ENCODE measurements around the gene AGMAT.

Gene AGMAT

DNA sequence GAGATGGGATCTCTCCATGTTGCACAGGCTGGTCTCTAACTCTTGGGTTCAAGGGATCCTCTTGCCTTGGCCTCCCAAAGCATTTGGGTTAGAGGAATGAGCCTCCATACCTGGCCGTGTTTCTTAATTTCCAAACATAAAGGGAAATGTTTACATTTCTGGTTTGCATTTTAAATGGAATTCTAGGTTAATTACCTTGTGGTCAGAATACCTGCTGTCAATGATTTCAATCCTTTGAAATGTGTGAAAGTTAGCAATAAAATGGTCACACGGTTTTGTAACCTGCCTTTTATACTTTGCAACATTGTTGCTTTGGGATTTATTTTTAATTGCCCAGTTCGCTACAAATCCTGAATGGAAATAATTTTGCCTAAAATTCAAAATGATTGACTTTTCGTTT is 26.3 kb downstream of the AGMAT start:
- no peak for FAIRE-seq

DNA sequence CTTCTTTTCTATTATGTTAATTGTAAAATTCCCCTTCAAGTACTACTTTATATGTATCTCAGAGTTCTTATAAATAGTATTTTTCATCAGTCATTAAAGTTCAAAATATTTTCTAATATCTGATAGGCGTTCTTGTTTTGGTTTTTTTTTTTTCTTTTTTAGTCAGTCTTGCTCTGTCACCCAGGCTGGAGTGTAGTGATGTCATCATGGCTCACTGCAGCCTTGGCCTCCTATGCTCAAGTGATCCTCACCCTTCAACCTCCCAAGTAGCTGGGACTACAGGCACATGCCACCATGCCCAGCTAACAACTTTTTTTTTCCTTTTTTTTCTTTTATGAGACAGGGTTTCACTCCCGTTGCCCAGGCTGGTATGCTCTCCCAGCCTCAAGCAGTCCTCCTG is 27.3 kb downstream of the AGMAT start:
- FAIRE-seq: peak; percentile 69

- no peak for FAIRE-seq
These were observed 27.8 kb downstream of the AGMAT start for GRCh38 chr1:15557008-15557407.

DNA sequence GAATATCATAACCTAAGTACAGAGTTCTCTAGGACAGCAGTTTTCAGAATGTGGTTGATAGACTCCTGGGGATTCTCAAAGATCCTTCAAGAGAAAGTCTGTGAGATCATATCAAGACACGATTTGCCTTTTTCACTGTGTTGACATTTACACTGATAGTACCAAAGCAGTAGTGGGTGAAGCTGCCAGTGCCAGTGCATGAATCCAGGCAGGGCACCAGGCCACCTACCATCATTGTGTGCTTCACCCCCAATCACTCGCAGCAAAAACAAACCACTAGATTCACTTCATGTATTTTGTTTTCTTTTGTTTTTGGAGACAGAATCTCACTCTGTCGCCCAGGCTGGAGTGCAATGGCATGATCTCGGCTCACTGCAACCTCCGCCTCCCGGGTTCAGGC is 34.3 kb downstream of the AGMAT start:
- no peak for FAIRE-seq

GRCh38 chr1:15546641-15547040 is 38.2 kb downstream of the AGMAT start:
- no peak for FAIRE-seq

DNA sequence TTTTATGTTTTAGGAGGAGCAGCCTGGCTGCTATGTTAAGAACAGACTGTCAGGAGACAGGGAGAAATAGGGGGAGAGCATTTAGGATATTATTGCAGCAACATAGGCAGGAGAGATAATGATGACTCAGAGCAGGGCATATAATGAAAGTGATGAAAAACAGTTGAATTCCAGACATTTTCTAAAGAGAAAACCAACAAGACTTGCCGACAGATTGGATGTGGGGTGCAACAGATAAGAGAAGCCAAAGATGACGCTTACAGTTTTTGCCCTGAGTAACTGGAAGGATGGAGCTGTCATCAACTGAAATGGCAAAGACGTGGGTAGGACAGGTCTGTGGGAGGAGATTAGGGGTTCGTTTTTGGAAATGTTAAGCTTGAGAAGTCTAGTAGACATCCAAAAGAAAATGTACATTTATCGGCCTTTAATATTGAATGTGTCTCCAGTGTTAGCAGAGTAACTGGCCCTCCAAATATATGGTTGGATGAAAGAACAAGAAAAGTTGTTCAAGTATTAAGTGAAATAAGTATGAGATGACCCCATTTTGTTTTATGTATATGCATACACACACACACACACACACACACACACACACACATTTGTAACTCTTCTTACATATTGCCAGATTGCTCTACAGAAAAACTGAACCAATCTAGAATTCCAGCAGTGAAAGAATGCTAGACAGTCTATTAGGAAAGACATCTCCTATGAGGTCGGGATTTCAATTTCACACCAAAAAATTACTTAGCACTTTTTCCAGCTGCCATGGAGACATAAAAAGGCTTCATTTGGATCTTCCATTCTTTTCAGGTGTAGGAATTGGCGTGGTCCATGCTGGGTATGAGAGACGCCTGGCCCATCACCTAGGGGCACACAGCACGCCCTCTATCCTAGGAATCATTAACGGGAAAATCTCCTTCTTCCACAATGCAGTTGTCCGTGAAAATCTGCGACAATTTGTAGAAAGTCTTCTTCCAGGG is 41.0 kb downstream of the AGMAT start:
- no peak for FAIRE-seq

GRCh38 chr1:15543251-15543588 is 41.6 kb downstream of the AGMAT start:
- FAIRE-seq: no peak

DNA sequence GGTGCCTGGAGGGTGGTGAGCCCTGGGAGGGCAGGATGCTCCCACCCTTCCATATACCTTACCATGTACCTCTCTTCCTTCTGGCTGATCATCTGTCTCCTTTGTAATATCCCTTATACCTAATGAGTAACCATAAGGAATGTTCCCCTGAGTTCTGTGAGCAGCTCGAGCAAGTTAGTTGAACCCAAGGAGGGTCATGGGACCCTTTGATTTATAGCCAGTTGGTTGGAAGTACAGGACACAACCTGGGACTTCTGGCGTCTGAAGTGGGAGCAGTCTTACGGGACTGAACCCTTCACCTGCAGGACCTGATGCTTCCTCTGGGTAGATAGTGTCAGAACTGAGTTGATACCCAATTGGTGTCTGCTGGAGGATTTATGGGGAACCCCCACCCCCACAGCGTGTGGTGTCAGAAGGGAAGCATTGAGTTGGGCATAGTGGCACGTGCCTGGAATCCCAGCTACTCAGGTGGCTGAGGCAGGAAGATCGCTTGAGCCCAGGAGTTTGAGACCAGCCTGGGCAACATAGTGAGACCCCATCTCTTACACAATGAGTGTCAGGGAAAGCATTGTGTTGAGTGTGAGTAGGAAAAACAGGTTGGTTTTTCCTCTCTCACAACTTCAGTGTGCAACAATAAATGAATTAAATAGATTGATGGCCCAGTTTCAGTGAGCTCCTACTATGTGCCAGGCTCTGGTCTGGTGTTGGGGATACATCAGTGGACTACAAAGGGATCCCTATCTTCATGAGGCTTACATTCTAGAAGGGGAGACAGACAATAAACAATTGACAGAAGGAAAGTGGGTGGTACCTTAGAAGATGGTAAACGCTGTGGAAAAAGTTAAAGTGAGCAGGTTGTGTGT is 42.2 kb downstream of the AGMAT start:
- FAIRE-seq: no peak

- no peak for FAIRE-seq
These were observed 43.5 kb downstream of the AGMAT start for GRCh38 chr1:15541231-15541792.

GRCh38 chr1:15540186-15540585 is 44.7 kb downstream of the AGMAT start:
- no peak for FAIRE-seq

GRCh38 chr1:15538771-15539170 is 46.1 kb downstream of the AGMAT start:
- FAIRE-seq: no peak

DNA sequence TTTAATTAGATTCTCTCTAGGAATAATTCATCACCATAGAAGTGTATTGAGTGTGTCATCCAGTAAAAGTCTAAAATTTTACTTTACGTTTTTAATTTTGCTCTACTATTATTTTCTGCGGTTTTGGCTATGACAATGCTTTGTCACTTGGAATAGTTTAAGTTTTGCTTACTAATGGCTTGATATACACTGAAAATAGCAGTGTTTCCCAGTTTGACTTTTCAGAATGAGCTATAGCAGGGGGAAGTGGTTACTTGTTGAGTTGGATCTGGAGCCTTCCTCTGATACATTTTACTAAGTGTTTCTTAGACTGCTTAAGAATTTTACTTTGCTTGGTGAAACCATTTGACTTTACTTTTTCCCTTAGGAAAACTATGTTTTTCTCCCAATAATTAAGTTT is 53.2 kb downstream of the AGMAT start:
- FAIRE-seq: no peak

DNA sequence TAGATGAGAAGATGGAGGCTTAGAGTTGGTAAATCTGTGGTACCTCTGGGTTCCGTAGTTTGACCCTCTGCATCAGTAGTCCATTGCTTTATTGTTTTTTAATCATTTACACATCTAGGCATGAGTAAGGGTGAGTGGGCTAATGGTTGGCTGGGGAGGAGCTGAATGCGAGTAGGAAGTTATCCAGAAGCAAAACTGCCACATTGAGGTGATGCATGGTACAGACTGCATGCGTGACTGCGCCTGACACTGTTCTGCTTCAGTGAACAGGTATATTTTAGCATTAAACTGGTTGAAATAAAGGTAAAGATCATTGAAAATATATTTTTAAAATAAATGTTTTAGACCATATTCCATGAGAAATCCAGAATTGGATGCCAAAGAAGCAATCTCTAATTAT is 53.8 kb downstream of the AGMAT start:
- no peak for FAIRE-seq

GRCh38 chr1:15526490-15527339 is 58.1 kb downstream of the AGMAT start, which contains the start of gene DNAJC16:
Gene DNAJC16, plus strand, starts transcription at chr1:15526848. Its CDS starts 2,258 bp downstream, at chr1:15529106.
- FAIRE-seq: peak; percentile 99

GRCh38 chr1:15526021-15526489 is 58.8 kb downstream of the AGMAT start:
- FAIRE-seq: no peak

DNA sequence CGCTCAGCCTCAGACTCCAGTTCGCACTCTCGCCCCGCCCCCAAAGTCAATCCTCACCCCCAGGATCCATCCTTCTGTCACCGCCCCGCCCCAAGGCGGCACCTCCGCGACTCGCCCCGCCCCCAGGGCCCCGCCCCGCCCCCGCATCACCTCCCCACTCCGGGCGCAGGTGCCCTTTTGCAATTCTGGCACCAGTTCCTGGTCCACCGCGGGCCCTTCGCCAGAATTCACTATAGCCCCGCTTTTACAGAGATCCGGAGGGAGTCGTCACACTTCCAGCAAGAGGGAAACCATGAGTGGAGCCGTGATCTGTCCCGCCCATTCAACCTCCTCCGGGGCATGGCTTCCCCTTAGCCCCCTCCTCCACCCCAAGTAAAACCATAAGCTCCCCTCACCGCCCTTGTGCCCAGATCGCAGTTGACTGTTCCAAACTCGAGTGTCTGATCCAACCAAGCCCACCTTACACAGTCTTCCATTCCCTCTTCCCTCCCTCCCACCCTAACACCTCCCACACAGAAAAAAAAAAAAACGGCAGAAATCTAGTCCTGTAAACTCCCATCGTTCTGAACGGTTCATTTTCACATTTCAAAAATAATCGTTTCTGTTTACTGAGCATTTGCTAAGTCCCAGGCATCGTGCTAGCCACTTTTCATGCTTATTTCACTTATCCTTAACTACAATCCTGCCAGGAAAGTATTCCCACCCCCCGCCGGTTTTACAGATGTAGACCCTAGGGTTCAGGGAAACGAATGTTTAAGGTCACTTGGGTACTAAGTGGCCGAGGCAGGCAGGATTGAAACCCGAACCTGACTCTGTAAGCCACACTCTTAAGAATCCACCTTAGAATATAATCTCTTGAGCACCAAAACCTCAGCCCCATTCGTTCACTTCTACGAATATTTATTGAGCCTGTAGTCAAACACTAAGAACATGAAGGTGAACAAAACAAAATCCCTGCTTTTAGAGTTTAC is 59.5 kb downstream of the AGMAT start:
- FAIRE-seq: peak; percentile 43

DNA sequence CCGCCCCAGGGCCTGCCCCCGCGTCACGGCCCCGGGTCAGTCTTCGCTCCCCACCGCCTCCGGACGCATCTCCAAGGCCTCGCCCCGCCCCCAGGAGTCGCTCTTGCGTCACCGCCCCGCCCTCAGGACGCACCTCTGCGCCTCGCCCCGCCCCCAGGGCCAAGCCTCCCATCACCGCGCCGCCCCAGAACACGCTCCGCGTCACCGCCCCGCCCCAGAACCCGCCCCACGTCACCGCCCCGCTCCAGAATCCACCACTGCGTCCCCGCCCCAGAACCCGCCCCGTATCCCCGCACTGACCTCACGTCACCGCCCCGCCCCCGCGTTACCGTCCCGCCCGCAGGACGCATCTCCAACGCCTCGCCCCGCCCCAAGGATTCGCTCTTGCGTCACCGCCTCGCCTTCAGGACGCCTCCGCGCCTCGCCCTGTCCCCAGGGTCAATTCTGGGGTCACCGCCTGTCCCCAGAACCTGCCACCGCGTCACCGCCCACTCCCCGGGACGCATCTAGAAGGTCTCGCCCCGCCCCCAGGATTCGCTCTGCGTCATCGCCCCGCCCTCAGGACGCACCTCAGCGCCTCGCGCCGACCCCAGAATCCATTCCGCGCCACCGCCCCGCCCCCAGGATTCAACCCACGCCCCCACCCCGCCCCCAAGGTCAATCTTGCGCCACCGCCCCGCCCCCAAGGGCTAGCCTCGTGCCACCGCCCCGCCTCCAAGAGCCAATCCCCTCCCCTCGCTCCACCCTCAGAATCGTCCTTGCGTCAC is 60.4 kb downstream of the AGMAT start:
- FAIRE-seq: no peak

DNA sequence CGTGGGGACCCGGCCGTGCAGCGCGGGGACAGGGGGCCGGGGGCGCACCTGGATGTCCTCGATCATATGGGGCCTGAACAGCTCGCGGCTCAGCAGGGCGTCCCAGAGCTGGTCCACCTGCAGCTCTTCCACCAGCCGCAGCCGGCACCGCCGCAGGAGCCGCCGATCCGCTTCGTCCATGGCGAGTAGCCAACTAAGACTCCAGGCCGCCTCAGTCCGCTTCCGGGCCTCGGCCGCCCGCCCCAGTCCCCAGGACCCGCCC is 60.9 kb downstream of the AGMAT start, which contains the start of gene CASP9:
Gene CASP9, minus strand, starts transcription at position 195 of the 262 bp plus-strand sequence. Its CDS starts 15 bp downstream, at position 180.
- no peak for FAIRE-seq

DNA sequence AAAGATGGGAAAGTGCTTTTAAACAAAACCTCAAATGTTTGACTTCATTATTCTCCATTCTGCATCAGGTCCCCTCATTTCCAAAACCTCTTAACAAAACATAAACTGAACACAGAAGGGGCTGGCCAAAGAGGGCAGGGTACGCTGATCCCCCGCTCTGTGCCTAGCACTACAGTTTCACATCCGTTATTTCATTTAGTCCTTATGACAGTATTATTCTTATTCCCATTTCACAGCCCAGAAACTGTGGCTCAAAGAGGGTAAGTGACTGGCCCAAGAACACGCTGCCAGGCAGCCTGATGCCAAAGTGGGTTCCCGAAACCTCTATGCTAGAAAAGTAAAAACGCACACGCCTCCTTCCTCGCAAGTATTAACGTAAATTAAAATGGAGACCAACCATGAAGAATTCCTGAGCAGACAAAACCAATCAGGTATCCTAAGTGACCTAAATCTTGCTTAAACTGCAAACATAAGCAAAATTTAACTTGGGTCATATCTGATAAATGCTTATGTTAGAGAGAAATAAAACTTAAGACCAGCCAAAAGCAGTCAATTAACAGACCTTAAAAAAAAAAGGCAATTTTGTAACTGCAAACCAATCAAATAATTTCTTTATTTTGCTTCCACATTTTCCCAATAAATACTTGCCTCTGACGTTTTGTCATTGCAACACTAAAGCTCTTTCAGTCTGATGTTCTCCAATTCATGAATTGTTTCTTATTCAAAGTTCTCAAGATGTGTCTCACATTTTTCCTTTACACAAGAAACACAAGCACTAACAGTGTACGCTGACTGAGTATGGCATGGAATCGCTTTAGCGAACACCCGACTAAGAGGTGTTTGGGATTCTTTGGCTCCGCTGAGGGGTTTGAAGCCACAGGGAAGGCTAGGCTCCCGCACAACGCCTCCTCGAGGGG is 61.5 kb downstream of the AGMAT start:
- peak; percentile 31 for FAIRE-seq

All from endometrium (tissue), 2 donors.